Measurements from ENCODE around the gene HS3ST5. TPM values are rescaled to one million over a fixed set of nuclear protein-coding genes. Genes with fewer than 3 reads are reported as not detected.

HS3ST5 gene
- total and polyA plus RNA-seq, 7 donors = 0.28 to 1.1 (median 0.36) TPM; not detected in 2

DNA sequence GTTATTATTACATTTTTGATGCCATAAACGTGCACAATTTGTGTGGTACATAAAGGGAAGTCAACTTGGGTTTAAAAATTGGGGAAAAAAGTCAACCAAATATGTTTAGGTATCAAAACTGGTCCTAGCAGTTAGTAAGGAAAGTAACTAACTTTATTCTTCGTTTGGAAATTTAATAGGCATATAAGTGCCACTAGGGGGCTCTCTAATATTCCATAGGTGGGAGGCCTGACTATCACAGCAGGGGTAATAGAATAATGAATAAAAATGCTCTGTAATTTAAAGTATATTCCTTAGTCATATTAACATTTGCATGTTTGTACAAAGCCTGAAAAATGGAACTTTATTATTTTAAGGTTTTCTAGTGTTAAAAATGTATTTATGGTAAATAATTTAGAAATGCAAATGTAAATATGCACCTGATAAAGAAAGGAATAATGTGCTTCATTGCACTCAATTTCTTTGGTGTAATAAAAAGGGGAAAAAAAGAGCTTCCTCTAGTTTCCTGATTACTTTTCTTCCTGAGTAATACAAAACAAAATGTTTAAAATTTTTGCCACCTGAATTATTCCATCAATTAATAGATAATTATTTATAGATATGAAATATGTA is 246.2 kb downstream of the HS3ST5 start:
- Histone ChIP-seq H3K36me3 (no peaks in the 10 kb centered on the region), H3K27ac (no peak overlapping the region), H3K9me3 (no peaks in the 10 kb centered on the region), H3K4me3 (no peak overlapping the region), H3K4me1 (no peaks in the 10 kb centered on the region), H3K27me3 (no peaks in the 10 kb centered on the region)
- DNase-seq = no peak
- no peak for TF ChIP-seq POLR2AphosphoS5 (IDR thresholded peaks at IDR 0.05)
- TF ChIP-seq EP300 (IDR thresholded peaks at IDR 0.05) = no peak
- TF ChIP-seq POLR2A (IDR thresholded peaks at IDR 0.05) = no peak
- TF ChIP-seq, protein P1, sequence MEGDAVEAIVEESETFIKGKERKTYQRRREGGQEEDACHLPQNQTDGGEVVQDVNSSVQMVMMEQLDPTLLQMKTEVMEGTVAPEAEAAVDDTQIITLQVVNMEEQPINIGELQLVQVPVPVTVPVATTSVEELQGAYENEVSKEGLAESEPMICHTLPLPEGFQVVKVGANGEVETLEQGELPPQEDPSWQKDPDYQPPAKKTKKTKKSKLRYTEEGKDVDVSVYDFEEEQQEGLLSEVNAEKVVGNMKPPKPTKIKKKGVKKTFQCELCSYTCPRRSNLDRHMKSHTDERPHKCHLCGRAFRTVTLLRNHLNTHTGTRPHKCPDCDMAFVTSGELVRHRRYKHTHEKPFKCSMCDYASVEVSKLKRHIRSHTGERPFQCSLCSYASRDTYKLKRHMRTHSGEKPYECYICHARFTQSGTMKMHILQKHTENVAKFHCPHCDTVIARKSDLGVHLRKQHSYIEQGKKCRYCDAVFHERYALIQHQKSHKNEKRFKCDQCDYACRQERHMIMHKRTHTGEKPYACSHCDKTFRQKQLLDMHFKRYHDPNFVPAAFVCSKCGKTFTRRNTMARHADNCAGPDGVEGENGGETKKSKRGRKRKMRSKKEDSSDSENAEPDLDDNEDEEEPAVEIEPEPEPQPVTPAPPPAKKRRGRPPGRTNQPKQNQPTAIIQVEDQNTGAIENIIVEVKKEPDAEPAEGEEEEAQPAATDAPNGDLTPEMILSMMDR (IDR thresholded peaks at IDR 0.05) = peak in 3 of 4 experiments; percentile 23 to 64 (median 47)
- WGBS, 2 donors = 1 to 2% methylated on average over 2 of the region's 2 CpGs
- intact Hi-C loops (cut with DNase I) = no loop called here

GRCh38 chr6:114092943-114093342 is 249.9 kb downstream of the HS3ST5 start:
- Histone ChIP-seq H3K27me3 (no peaks in the 10 kb centered on the region), H3K9me3 (no peaks in the 10 kb centered on the region), H3K4me3 (no peak overlapping the region), H3K27ac (no peak overlapping the region), H3K4me1 (peaks cover 0 to 9% (median 1%) of the 10 kb centered on the region in 4 donors), H3K36me3 (no peaks in the 10 kb centered on the region)
- DNase-seq = no peak
- TF ChIP-seq, protein P1 (IDR thresholded peaks at IDR 0.05) = no peak
- TF ChIP-seq POLR2AphosphoS5 (IDR thresholded peaks at IDR 0.05) = no peak
- TF ChIP-seq POLR2A (IDR thresholded peaks at IDR 0.05) = no peak
- TF ChIP-seq EP300 (IDR thresholded peaks at IDR 0.05) = no peak
- 71 to 89% methylated on average over 2 of the region's 2 CpGs for WGBS, 2 donors
- intact Hi-C loops (cut with DNase I) = no loop called here

GRCh38 chr6:114090626-114091025 is 252.2 kb downstream of the HS3ST5 start:
- WGBS, 2 donors = 51 to 58% methylated on average over 4 of the region's 4 CpGs
- peak overlapping the region in 1 of 4 donors; percentile 7 for H3K4me3 ChIP-seq
- intact Hi-C loops (cut with DNase I) = no loop called here
- no peaks in the 10 kb centered on the region for H3K27me3 ChIP-seq
- no peak overlapping the region for H3K27ac ChIP-seq
- DNase-seq = no peak
- H3K9me3 ChIP-seq = no peaks in the 10 kb centered on the region
- no peaks in the 10 kb centered on the region for H3K36me3 ChIP-seq
- TF ChIP-seq POLR2A (IDR thresholded peaks at IDR 0.05) (no peak), EP300 (IDR thresholded peaks at IDR 0.05) (no peak), POLR2AphosphoS5 (IDR thresholded peaks at IDR 0.05) (no peak)
- TF ChIP-seq, protein P1 (IDR thresholded peaks at IDR 0.05) = no peak
- peaks cover 0 to 9% (median 1%) of the 10 kb centered on the region in 4 donors for H3K4me1 ChIP-seq

DNA sequence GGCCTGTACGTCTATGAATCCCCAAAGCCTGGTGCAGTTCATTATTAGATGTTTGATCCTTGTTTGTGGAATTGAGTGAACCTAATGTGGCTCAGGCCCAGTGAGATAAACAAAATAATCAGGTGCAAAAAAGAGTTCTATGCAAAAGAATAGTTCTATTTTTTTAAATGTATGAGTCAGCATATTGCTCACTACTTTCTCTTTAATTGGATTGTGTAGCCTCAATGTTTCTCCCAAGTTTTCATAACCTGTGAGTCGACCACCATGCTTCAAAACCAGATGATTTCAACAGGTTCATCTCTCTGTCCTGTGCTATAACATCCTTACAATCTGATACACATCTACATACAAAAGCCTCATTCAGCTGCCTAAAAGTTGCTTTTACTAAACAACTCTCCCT is 255.3 kb downstream of the HS3ST5 start:
- intact Hi-C loops (cut with DNase I) = no loop called here
- Histone ChIP-seq H3K27me3 (no peaks in the 10 kb centered on the region), H3K9me3 (peaks cover 0 to 3% (median 0%) of the 10 kb centered on the region in 4 donors), H3K27ac (no peak overlapping the region), H3K4me1 (peaks cover 0 to 9% (median 1%) of the 10 kb centered on the region in 4 donors), H3K36me3 (no peaks in the 10 kb centered on the region), H3K4me3 (no peak overlapping the region)
- WGBS, 2 donors = 80 to 86% methylated on average over 2 of the region's 2 CpGs
- no peak for DNase-seq
- TF ChIP-seq POLR2AphosphoS5 (IDR thresholded peaks at IDR 0.05) (no peak), EP300 (IDR thresholded peaks at IDR 0.05) (no peak), POLR2A (IDR thresholded peaks at IDR 0.05) (no peak)
- TF ChIP-seq, protein P1 (IDR thresholded peaks at IDR 0.05) = no peak

DNA sequence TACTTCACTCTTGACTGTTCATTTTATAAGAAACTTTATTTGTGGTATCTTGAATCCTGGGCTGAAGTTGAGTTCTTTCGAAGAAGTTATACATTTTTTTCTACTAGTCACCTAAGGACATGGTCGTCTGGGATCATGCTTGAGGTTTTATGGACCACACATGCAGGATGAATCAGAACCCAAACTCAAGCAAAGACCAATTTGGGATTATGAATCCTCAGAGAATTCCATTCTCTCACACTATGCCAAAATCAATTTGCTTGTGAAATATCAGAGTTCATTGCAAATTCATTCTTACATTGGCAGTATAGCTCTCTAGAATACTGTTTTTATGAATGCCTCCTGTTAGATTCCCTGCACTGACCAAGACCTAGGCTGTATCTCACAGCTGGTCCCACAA is 257.6 kb downstream of the HS3ST5 start:
- H3K27ac ChIP-seq = no peak overlapping the region
- no peak overlapping the region for H3K4me3 ChIP-seq
- intact Hi-C loops (cut with DNase I) = no loop called here
- 79 to 81% methylated on average over 2 of the region's 2 CpGs for WGBS, 2 donors
- peaks cover 0 to 2% (median 0%) of the 10 kb centered on the region in 4 donors for H3K4me1 ChIP-seq
- peaks cover 0 to 3% (median 0%) of the 10 kb centered on the region in 4 donors for H3K9me3 ChIP-seq
- DNase-seq = no peak
- no peaks in the 10 kb centered on the region for H3K36me3 ChIP-seq
- H3K27me3 ChIP-seq = no peaks in the 10 kb centered on the region
- TF ChIP-seq POLR2A (IDR thresholded peaks at IDR 0.05) = no peak
- TF ChIP-seq EP300 (IDR thresholded peaks at IDR 0.05) = no peak
- TF ChIP-seq POLR2AphosphoS5 (IDR thresholded peaks at IDR 0.05) = no peak
- TF ChIP-seq, protein P1 (IDR thresholded peaks at IDR 0.05) = no peak

All from sigmoid colon (tissue), 7 donors.